Endothelial cell of umbilical vein (primary cell): Measurements from ENCODE around the gene QSOX2. TPM values are rescaled to one million over a fixed set of nuclear protein-coding genes. Genes with fewer than 3 reads are reported as not detected.

Source experiments
- BruUV-seq: library from RNA; stranded (reverse); fragments of 400-500 nt; replicated peaks from 2 replicates; lab custom pipeline; 2021; lab: Mats Ljungman, UMichigan
- CTCF ChIA-PET: fragments of 300-600, 350-600 bp; sonication (Branson Sonifier 250); formaldehyde crosslinking; loops from one replicate; lab custom pipeline; 2021; ENCODE audit warnings: antibody characterized with exemption, inconsistent platforms; lab: Charles Lee
- POLR2A ChIA-PET: fragments of 300-600, 350-600 bp; sonication (Branson Sonifier 250); formaldehyde crosslinking; loops from one replicate; lab custom pipeline; 2021; ENCODE audit warnings: antibody characterized with exemption, inconsistent platforms; lab: Charles Lee
- DNase-seq: peaks from one replicate; pipeline ENCODE4 v3.0.0-alpha.2; 2011; ENCODE audit warnings: low read depth, low spot score
- FAIRE-seq: peaks from 2 replicates; lab custom pipeline; 2011; peaks lifted over from hg19 to GRCh38; lab: Jason Lieb, UNC
- H2AFZ ChIP-seq: 2 replicates; pipeline ENCODE4 v1.6.0; 2012; ENCODE audit warnings: low read depth, low read length, control low read depth, inconsistent platforms
- H3K27ac ChIP-seq: 2 replicates; pipeline ENCODE4 v1.5.1; 2011; ENCODE audit warnings: low read depth, mild to moderate bottlenecking, control low read depth, low read length, moderate library complexity; ENCODE audit not compliant: insufficient read depth
- H3K27me3 ChIP-seq, 2 experiments: 2 replicates each; pipeline versions ENCODE4 v1.6.0 to v1.6.1; 2011; ENCODE audit warnings: low read length in 2 of 2, mixed read lengths in 1 of 2; ENCODE audit not compliant: control insufficient read depth in 2 of 2, insufficient read depth in 2 of 2
- H3K36me3 ChIP-seq, 2 experiments: 2 replicates in 1 of 2; 3 replicates in 1 of 2; pipeline ENCODE4 v1.5.1; 2011; ENCODE audit warnings: low read length in 2 of 2, mild to moderate bottlenecking in 1 of 2, moderate library complexity in 1 of 2; ENCODE audit not compliant: control insufficient read depth in 2 of 2, insufficient read depth in 2 of 2; ENCODE audit errors: extremely low read depth in 1 of 2
- H3K4me1 ChIP-seq: 3 replicates; pipeline ENCODE4 v1.5.1; 2011; ENCODE audit warnings: mild to moderate bottlenecking, low read length; ENCODE audit not compliant: control insufficient read depth, insufficient read depth; ENCODE audit errors: extremely low read depth
- H3K4me2 ChIP-seq: 2 replicates; pipeline ENCODE4 v1.6.1; 2011; ENCODE audit warnings: low read length, control low read depth, mixed read lengths; ENCODE audit not compliant: insufficient read depth
- H3K4me3 ChIP-seq, 3 experiments: fragments of 200-600 bp in 1 of 3; sonication (generic), shearing (Covaris generic) in 1 of 3; replicated peaks in 1 of 3; 2 replicates each; pipeline ENCODE4 v1.5.1; 2011 to 2016; ENCODE audit warnings: control low read depth in 3 of 3, low read length in 3 of 3, mild to moderate bottlenecking in 2 of 3, inconsistent platforms in 1 of 3, low read depth in 1 of 3, moderate library complexity in 1 of 3; ENCODE audit not compliant: insufficient read depth in 1 of 3
- H3K79me2 ChIP-seq: 2 replicates; pipeline ENCODE4 v1.6.0; 2012; ENCODE audit warnings: low read length, inconsistent platforms; ENCODE audit not compliant: control insufficient read depth, insufficient read depth
- H3K9ac ChIP-seq: replicated peaks from 2 replicates; pipeline ENCODE3; 2011; ENCODE audit warnings: low read length, control low read depth; ENCODE audit not compliant: insufficient read depth; ENCODE audit errors: extremely low read depth
- H3K9me1 ChIP-seq: replicated peaks from 3 replicates; pipeline ENCODE4 v1.6.0; 2011; ENCODE audit warnings: mild to moderate bottlenecking, low read length; ENCODE audit not compliant: control insufficient read depth, insufficient read depth; ENCODE audit errors: extremely low read depth
- H3K9me3 ChIP-seq: replicated peaks from 2 replicates; pipeline ENCODE4 v1.5.1; 2012; ENCODE audit warnings: low read length, inconsistent platforms; ENCODE audit not compliant: control insufficient read depth, insufficient read depth
- H4K20me1 ChIP-seq: replicated peaks from 2 replicates; pipeline ENCODE3; 2011; ENCODE audit warnings: mild to moderate bottlenecking, low read length; ENCODE audit not compliant: control insufficient read depth, insufficient read depth; ENCODE audit errors: extremely low read depth
- EZH2 ChIP-seq: IDR thresholded peaks from 2 replicates; pipeline ENCODE4 v1.6.1; 2012; ENCODE audit warnings: borderline replicate concordance, low read depth, mild to moderate bottlenecking, moderate library complexity, low read length, inconsistent platforms; ENCODE audit not compliant: severe bottlenecking
- FOS ChIP-seq: IDR thresholded peaks from 2 replicates; pipeline ENCODE4 v1.6.1; 2011; ENCODE audit warnings: mild to moderate bottlenecking, low read length, moderate library complexity, borderline replicate concordance; ENCODE audit not compliant: insufficient read depth
- GATA2 ChIP-seq: IDR thresholded peaks from 2 replicates; pipeline ENCODE4 v1.7.0; 2011; ENCODE audit warnings: low read depth, mild to moderate bottlenecking, moderate library complexity, mixed read lengths, low read length; ENCODE audit not compliant: insufficient read length, insufficient read depth
- JUN ChIP-seq: IDR thresholded peaks from 2 replicates; pipeline ENCODE4 v1.6.1; 2011; ENCODE audit warnings: borderline replicate concordance, low read depth; ENCODE audit not compliant: insufficient read length, insufficient read depth
- MYC ChIP-seq: IDR thresholded peaks from one replicate; pipeline ENCODE4 v1.6.1; 2011; ENCODE audit warnings: mild to moderate bottlenecking, low read depth, low read length
- POLR2A ChIP-seq: IDR thresholded peaks from 2 replicates; pipeline ENCODE4 v1.6.1; 2012; ENCODE audit warnings: low read depth, mild to moderate bottlenecking, control low read depth, low read length
- POLR2AphosphoS5 ChIP-seq: IDR thresholded peaks from 2 replicates; pipeline ENCODE4 v1.6.1; 2012; ENCODE audit warnings: low read depth, mild to moderate bottlenecking, control low read depth, low read length, moderate library complexity; ENCODE audit not compliant: insufficient read depth
- dilution Hi-C: fragments of 300-500 bp; cut with MboI; formaldehyde crosslinking; loops from one replicate; pipeline ENCODE4 v1.15.0; 2019; ENCODE audit warnings: low sequenced_read_pairs; ENCODE audit not compliant: extremely low pct_ligation_motif_present
- intact Hi-C: fragments of 100-400 bp; cut with micrococcal nuclease; formaldehyde crosslinking; loops from one replicate; pipeline ENCODE4 v1.10.0; 2022
- polyA plus RNA-seq, 4 experiments: library from polyadenylated mRNA; depleted of rRNA in 3 of 4; stranded (reverse) in 3 of 4; unstranded in 1 of 4; fragments of >200 nt; gene quantifications; 2 replicates each; pipeline versions ENCODE4 v1.2.1 to v1.2.3, GENCODE V29; 2011 to 2012; ENCODE audit warnings: missing spikeins in 1 of 4
- total RNA-seq: library from RNA; stranded (reverse); gene quantifications from 2 replicates; pipeline ENCODE4 v1.2.3, GENCODE V29; 2021
- TF ChIP-seq, protein P1 (sequence below), 2 donors: IDR thresholded peaks; 1 replicate in 1 of 2; 2 replicates in 1 of 2; pipeline ENCODE4 v1.5.1; 2011; ENCODE audit warnings: low read length in 2 of 2, mild to moderate bottlenecking in 2 of 2, moderate library complexity in 2 of 2, control low read depth in 1 of 2, inconsistent platforms in 1 of 2, low read depth in 1 of 2; ENCODE audit not compliant: insufficient read depth in 1 of 2; ENCODE audit errors: extremely low read depth in 1 of 2
- TF ChIP-seq, protein P2 (sequence below): IDR thresholded peaks from 2 replicates; pipeline ENCODE4 v1.6.1; 2011; ENCODE audit not compliant: insufficient read depth, insufficient read length

The QSOX2 gene
- total and polyA plus RNA-seq, 2 donors (not counting 3 experiments of a cell fraction or from before 2014, with no cell fraction given) = 16.4 to 23.4 TPM

DNA sequence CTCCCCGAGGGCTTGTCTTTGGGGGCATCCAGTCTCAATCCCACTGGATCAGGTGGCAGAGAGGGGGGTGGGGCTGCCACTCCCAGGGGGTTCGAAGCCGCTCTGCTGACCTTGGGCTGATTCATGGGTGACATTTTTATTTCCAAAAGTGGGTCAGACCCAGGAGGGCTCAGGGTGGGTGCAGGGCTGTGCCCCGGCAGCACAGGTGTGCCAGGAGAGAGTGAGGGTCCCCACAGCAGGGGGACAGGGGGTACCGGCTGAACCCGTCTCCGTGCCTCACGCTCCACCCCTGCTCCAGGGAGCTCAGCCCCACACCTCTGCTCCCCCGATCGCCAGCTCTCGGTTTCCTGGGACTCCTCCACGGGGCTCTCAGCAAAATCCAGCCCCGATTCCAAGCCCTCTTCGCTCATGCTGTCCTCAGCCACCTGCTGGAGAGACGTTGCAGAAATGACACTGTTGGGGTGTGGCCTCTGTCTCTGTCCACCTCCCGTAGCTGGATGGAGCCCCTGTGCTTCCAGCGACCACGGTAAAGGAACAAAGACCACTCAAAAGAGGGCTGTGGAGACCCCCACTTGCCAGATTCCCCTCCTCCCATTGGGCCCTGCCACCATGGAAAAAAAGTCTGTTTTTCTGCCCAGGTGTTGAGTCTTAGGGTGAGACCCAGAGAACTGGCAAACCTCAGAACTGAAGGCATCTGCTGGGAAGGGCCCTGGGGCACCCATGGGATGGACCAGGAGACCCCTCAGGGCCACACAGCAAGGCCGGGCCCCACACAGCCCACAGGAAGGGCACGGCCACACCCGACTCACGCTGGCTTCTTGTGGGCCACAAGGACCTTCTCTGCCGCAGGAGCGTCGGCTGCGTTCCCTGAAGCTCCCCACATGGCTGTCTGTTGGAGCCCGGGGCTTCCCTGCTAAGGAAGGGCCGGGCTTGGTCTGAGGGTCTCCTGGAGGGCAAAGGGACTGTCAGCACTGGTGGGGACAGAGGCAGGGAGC is 10.6 kb upstream of the QSOX2 start:
- H2AFZ ChIP-seq = no peak overlapping the region
- dilution Hi-C loops (no loop called here), intact Hi-C loops (no loop called here)
- H3K9ac ChIP-seq = no peak overlapping the region
- no peaks in the 10 kb centered on the region for H3K9me3 ChIP-seq
- FAIRE-seq = no peak
- no peak overlapping the region for H3K4me2 ChIP-seq
- H3K27me3 ChIP-seq = peaks cover 0 to 2% of the 10 kb centered on the region in 2 experiments
- no peak for DNase-seq
- H3K27ac ChIP-seq = no peak overlapping the region
- no peaks in the 10 kb centered on the region for H3K9me1 ChIP-seq
- H3K4me1 ChIP-seq = no peaks in the 10 kb centered on the region
- H3K79me2 ChIP-seq = no peaks in the 10 kb centered on the region
- BruUV-seq = no TSS peak
- H3K36me3 ChIP-seq = no peaks in the 10 kb centered on the region
- ChIA-PET CTCF (interaction anchor here (0.9 to 1.3 kb wide), 2 partner anchors 114 to 289 kb away, joined by 3 read pairs; no protein-coding TSS in a partner anchor), POLR2A (no interaction called here)
- no peaks in the 10 kb centered on the region for H4K20me1 ChIP-seq
- TF ChIP-seq, protein P1, sequence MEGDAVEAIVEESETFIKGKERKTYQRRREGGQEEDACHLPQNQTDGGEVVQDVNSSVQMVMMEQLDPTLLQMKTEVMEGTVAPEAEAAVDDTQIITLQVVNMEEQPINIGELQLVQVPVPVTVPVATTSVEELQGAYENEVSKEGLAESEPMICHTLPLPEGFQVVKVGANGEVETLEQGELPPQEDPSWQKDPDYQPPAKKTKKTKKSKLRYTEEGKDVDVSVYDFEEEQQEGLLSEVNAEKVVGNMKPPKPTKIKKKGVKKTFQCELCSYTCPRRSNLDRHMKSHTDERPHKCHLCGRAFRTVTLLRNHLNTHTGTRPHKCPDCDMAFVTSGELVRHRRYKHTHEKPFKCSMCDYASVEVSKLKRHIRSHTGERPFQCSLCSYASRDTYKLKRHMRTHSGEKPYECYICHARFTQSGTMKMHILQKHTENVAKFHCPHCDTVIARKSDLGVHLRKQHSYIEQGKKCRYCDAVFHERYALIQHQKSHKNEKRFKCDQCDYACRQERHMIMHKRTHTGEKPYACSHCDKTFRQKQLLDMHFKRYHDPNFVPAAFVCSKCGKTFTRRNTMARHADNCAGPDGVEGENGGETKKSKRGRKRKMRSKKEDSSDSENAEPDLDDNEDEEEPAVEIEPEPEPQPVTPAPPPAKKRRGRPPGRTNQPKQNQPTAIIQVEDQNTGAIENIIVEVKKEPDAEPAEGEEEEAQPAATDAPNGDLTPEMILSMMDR (IDR thresholded peaks at IDR 0.05; ENCODE audit: extremely low read depth in 1 of 2, insufficient read depth in 1 of 2, low read depth in 1 of 2, low read length in 2 of 2) = peak in 1 of 2 donors; percentile 9
- no peak for TF ChIP-seq POLR2AphosphoS5
- H3K4me3 ChIP-seq = no peak overlapping the region

DNA sequence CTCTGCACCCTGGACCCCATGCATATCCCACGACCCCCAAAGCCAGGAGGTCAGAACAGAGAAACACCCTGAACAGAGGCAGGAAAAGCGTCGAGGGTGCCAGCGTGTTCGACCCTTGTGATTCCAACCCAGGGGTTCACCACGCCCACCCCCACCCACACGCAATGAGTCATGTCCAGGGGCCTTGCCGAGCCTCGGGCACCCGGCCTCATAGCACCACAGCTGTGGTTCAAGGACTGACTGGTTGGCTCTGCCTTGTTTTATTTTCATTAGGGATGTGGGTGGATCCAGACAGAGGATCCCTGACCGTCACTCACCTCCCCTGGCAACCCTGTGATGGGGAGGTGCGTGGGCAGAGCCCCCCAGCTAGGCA is 9.5 kb upstream of the QSOX2 start:
- no peak overlapping the region for H3K27ac ChIP-seq
- intact Hi-C loops (no loop called here), dilution Hi-C loops (no loop called here)
- H3K4me3 ChIP-seq = no peak overlapping the region
- TF ChIP-seq, protein P1 (IDR thresholded peaks at IDR 0.05; ENCODE audit: extremely low read depth in 1 of 2, insufficient read depth in 1 of 2, low read depth in 1 of 2, low read length in 2 of 2) = no peak
- TF ChIP-seq POLR2A (no peak), JUN (no peak), GATA2 (no peak), POLR2AphosphoS5 (no peak), MYC (no peak), FOS (no peak), EZH2 (no peak)
- TF ChIP-seq, protein P2, sequence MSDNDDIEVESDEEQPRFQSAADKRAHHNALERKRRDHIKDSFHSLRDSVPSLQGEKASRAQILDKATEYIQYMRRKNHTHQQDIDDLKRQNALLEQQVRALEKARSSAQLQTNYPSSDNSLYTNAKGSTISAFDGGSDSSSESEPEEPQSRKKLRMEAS = no peak
- no peaks in the 10 kb centered on the region for H3K4me1 ChIP-seq
- H3K9me1 ChIP-seq = no peaks in the 10 kb centered on the region
- no peaks in the 10 kb centered on the region for H3K36me3 ChIP-seq
- no peak overlapping the region for H2AFZ ChIP-seq
- no TSS peak for BruUV-seq
- H4K20me1 ChIP-seq = no peaks in the 10 kb centered on the region
- H3K27me3 ChIP-seq = peaks cover 0 to 2% of the 10 kb centered on the region in 2 experiments
- H3K4me2 ChIP-seq = no peak overlapping the region
- H3K9me3 ChIP-seq = no peaks in the 10 kb centered on the region
- no peaks in the 10 kb centered on the region for H3K79me2 ChIP-seq
- no peak for FAIRE-seq
- ChIA-PET CTCF (interaction anchor here (1.3 kb wide), 1 partner anchor 288 kb away, joined by 3 read pairs; no protein-coding TSS in a partner anchor), POLR2A (no interaction called here)
- no peak for DNase-seq
- H3K9ac ChIP-seq = no peak overlapping the region
